ENCODE results near the gene WDR33. TPM values are rescaled to one million over a fixed set of nuclear protein-coding genes. Genes with fewer than 3 reads are reported as not detected.

Gene WDR33
- total and polyA plus RNA-seq, 10 of the 15 experiments (the other 5 are each of a cell fraction or from before 2014, with no cell fraction given) = 29.2 to 73.8 (median 45.6) TPM

DNA sequence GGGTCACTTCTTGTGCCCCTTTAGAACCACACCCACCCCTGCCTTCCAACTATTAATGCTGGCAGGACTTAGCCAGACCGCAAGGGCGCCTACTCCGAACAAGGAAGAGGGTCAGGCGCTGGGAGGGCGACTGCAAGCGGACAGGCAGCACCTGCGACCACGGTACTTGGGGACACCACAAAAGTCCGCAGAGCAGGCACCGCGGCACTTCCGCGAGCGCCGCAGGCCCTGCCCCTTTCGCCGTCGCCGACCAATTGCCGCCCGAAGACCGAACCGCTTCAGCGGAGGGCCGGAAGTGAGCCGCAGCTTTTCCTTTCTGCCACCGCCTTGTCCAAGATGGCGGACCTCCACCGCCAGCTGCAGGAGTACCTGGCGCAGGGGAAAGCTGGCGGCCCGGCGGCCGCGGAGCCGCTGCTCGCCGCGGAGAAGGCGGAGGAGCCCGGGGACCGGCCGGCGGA, 109.7 kb downstream of the WDR33 start, which contains the start of gene SFT2D3 (continued):
- no peak for TF ChIP-seq ZBTB11 (CRISPR knock-in tag; IDR thresholded peaks at IDR 0.05)
- TF ChIP-seq IRF4 (IDR thresholded peaks at IDR 0.05; ENCODE audit: low read depth, low read length) = no peak
- TF ChIP-seq MTA2 (IDR thresholded peaks at IDR 0.05; ENCODE audit: low read depth) = no peak
- TF ChIP-seq MYC (IDR thresholded peaks at IDR 0.05; ENCODE audit: insufficient read depth, insufficient read length, insufficient replicate concordance, low read length, severe bottlenecking) = no peak
- TF ChIP-seq ATF7 (IDR thresholded peaks at IDR 0.05; ENCODE audit: low read depth) = no peak
- no peak for TF ChIP-seq ESRRA (IDR thresholded peaks at IDR 0.05; ENCODE audit: low read length)
- TF ChIP-seq TAF1 (IDR thresholded peaks at IDR 0.05; ENCODE audit: borderline replicate concordance, low read depth, low read length) = peak; percentile 98
- TF ChIP-seq SMAD1 (IDR thresholded peaks at IDR 0.05; ENCODE audit: low read depth, partially characterized antibody) = peak; percentile 55
- no peak for TF ChIP-seq ZBED1 (IDR thresholded peaks at IDR 0.05; ENCODE audit: borderline replicate concordance)
